Measurements from ENCODE around the gene ZNF76.

GRCh38 chr6:35234901-35235300 lies 24.6 kb upstream of the ZNF76 start:
- TF ChIP-seq POLR2AphosphoS5 (IDR thresholded peaks at IDR 0.05) (no peak), POLR2A (IDR thresholded peaks at IDR 0.05) (no peak)
- TF ChIP-seq, protein P1, sequence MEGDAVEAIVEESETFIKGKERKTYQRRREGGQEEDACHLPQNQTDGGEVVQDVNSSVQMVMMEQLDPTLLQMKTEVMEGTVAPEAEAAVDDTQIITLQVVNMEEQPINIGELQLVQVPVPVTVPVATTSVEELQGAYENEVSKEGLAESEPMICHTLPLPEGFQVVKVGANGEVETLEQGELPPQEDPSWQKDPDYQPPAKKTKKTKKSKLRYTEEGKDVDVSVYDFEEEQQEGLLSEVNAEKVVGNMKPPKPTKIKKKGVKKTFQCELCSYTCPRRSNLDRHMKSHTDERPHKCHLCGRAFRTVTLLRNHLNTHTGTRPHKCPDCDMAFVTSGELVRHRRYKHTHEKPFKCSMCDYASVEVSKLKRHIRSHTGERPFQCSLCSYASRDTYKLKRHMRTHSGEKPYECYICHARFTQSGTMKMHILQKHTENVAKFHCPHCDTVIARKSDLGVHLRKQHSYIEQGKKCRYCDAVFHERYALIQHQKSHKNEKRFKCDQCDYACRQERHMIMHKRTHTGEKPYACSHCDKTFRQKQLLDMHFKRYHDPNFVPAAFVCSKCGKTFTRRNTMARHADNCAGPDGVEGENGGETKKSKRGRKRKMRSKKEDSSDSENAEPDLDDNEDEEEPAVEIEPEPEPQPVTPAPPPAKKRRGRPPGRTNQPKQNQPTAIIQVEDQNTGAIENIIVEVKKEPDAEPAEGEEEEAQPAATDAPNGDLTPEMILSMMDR (IDR thresholded peaks at IDR 0.05), result no peak
